Endothelial cell of umbilical vein (primary cell): ENCODE results near the gene ZSCAN5A. TPM values are rescaled to one million over a fixed set of nuclear protein-coding genes. Genes with fewer than 3 reads are reported as not detected.

Experiments used
- BruUV-seq: library from RNA; stranded (reverse); fragments of 400-500 nt; replicated peaks from 2 replicates; lab custom pipeline; 2021; lab: Mats Ljungman, UMichigan
- CTCF ChIA-PET: fragments of 300-600, 350-600 bp; sonication (Branson Sonifier 250); formaldehyde crosslinking; loops from one replicate; lab custom pipeline; 2021; ENCODE audit warnings: antibody characterized with exemption, inconsistent platforms; lab: Charles Lee
- POLR2A ChIA-PET: fragments of 300-600, 350-600 bp; sonication (Branson Sonifier 250); formaldehyde crosslinking; loops from one replicate; lab custom pipeline; 2021; ENCODE audit warnings: antibody characterized with exemption, inconsistent platforms; lab: Charles Lee
- DNase-seq: peaks from one replicate; pipeline ENCODE4 v3.0.0-alpha.2; 2011; ENCODE audit warnings: low read depth, low spot score
- FAIRE-seq: peaks from 2 replicates; lab custom pipeline; 2011; peaks lifted over from hg19 to GRCh38; lab: Jason Lieb, UNC
- H2AFZ ChIP-seq: 2 replicates; pipeline ENCODE4 v1.6.0; 2012; ENCODE audit warnings: low read depth, low read length, control low read depth, inconsistent platforms
- H3K27ac ChIP-seq: 2 replicates; pipeline ENCODE4 v1.5.1; 2011; ENCODE audit warnings: low read depth, mild to moderate bottlenecking, control low read depth, low read length, moderate library complexity; ENCODE audit not compliant: insufficient read depth
- H3K27me3 ChIP-seq, 2 experiments: 2 replicates each; pipeline versions ENCODE4 v1.6.0 to v1.6.1; 2011; ENCODE audit warnings: low read length in 2 of 2, mixed read lengths in 1 of 2; ENCODE audit not compliant: control insufficient read depth in 2 of 2, insufficient read depth in 2 of 2
- H3K36me3 ChIP-seq, 2 experiments: 2 replicates in 1 of 2; 3 replicates in 1 of 2; pipeline ENCODE4 v1.5.1; 2011; ENCODE audit warnings: low read length in 2 of 2, mild to moderate bottlenecking in 1 of 2, moderate library complexity in 1 of 2; ENCODE audit not compliant: control insufficient read depth in 2 of 2, insufficient read depth in 2 of 2; ENCODE audit errors: extremely low read depth in 1 of 2
- H3K4me1 ChIP-seq: 3 replicates; pipeline ENCODE4 v1.5.1; 2011; ENCODE audit warnings: mild to moderate bottlenecking, low read length; ENCODE audit not compliant: control insufficient read depth, insufficient read depth; ENCODE audit errors: extremely low read depth
- H3K4me2 ChIP-seq: 2 replicates; pipeline ENCODE4 v1.6.1; 2011; ENCODE audit warnings: low read length, control low read depth, mixed read lengths; ENCODE audit not compliant: insufficient read depth
- H3K4me3 ChIP-seq, 3 experiments: fragments of 200-600 bp in 1 of 3; sonication (generic), shearing (Covaris generic) in 1 of 3; replicated peaks in 1 of 3; 2 replicates each; pipeline ENCODE4 v1.5.1; 2011 to 2016; ENCODE audit warnings: control low read depth in 3 of 3, low read length in 3 of 3, mild to moderate bottlenecking in 2 of 3, inconsistent platforms in 1 of 3, low read depth in 1 of 3, moderate library complexity in 1 of 3; ENCODE audit not compliant: insufficient read depth in 1 of 3
- H3K79me2 ChIP-seq: 2 replicates; pipeline ENCODE4 v1.6.0; 2012; ENCODE audit warnings: low read length, inconsistent platforms; ENCODE audit not compliant: control insufficient read depth, insufficient read depth
- H3K9ac ChIP-seq: replicated peaks from 2 replicates; pipeline ENCODE3; 2011; ENCODE audit warnings: low read length, control low read depth; ENCODE audit not compliant: insufficient read depth; ENCODE audit errors: extremely low read depth
- H3K9me1 ChIP-seq: replicated peaks from 3 replicates; pipeline ENCODE4 v1.6.0; 2011; ENCODE audit warnings: mild to moderate bottlenecking, low read length; ENCODE audit not compliant: control insufficient read depth, insufficient read depth; ENCODE audit errors: extremely low read depth
- H3K9me3 ChIP-seq: replicated peaks from 2 replicates; pipeline ENCODE4 v1.5.1; 2012; ENCODE audit warnings: low read length, inconsistent platforms; ENCODE audit not compliant: control insufficient read depth, insufficient read depth
- H4K20me1 ChIP-seq: replicated peaks from 2 replicates; pipeline ENCODE3; 2011; ENCODE audit warnings: mild to moderate bottlenecking, low read length; ENCODE audit not compliant: control insufficient read depth, insufficient read depth; ENCODE audit errors: extremely low read depth
- CTCF ChIP-seq, 2 donors: IDR thresholded peaks; 1 replicate in 1 of 2; 2 replicates in 1 of 2; pipeline ENCODE4 v1.5.1; 2011; ENCODE audit warnings: low read length in 2 of 2, mild to moderate bottlenecking in 2 of 2, moderate library complexity in 2 of 2, control low read depth in 1 of 2, inconsistent platforms in 1 of 2, low read depth in 1 of 2; ENCODE audit not compliant: insufficient read depth in 1 of 2; ENCODE audit errors: extremely low read depth in 1 of 2
- FOS ChIP-seq: IDR thresholded peaks from 2 replicates; pipeline ENCODE4 v1.6.1; 2011; ENCODE audit warnings: mild to moderate bottlenecking, low read length, moderate library complexity, borderline replicate concordance; ENCODE audit not compliant: insufficient read depth
- GATA2 ChIP-seq: IDR thresholded peaks from 2 replicates; pipeline ENCODE4 v1.7.0; 2011; ENCODE audit warnings: low read depth, mild to moderate bottlenecking, moderate library complexity, mixed read lengths, low read length; ENCODE audit not compliant: insufficient read length, insufficient read depth
- JUN ChIP-seq: IDR thresholded peaks from 2 replicates; pipeline ENCODE4 v1.6.1; 2011; ENCODE audit warnings: borderline replicate concordance, low read depth; ENCODE audit not compliant: insufficient read length, insufficient read depth
- MAX ChIP-seq: IDR thresholded peaks from 2 replicates; pipeline ENCODE4 v1.6.1; 2011; ENCODE audit not compliant: insufficient read depth, insufficient read length
- MYC ChIP-seq: IDR thresholded peaks from one replicate; pipeline ENCODE4 v1.6.1; 2011; ENCODE audit warnings: mild to moderate bottlenecking, low read depth, low read length
- POLR2AphosphoS5 ChIP-seq: IDR thresholded peaks from 2 replicates; pipeline ENCODE4 v1.6.1; 2012; ENCODE audit warnings: low read depth, mild to moderate bottlenecking, control low read depth, low read length, moderate library complexity; ENCODE audit not compliant: insufficient read depth
- dilution Hi-C: fragments of 300-500 bp; cut with MboI; formaldehyde crosslinking; loops from one replicate; pipeline ENCODE4 v1.15.0; 2019; ENCODE audit warnings: low sequenced_read_pairs; ENCODE audit not compliant: extremely low pct_ligation_motif_present
- intact Hi-C: fragments of 100-400 bp; cut with micrococcal nuclease; formaldehyde crosslinking; loops from one replicate; pipeline ENCODE4 v1.10.0; 2022
- polyA plus RNA-seq, 4 experiments: library from polyadenylated mRNA; depleted of rRNA in 3 of 4; stranded (reverse) in 3 of 4; unstranded in 1 of 4; fragments of >200 nt; gene quantifications; 2 replicates each; pipeline versions ENCODE4 v1.2.1 to v1.2.3, GENCODE V29; 2011 to 2012; ENCODE audit warnings: missing spikeins in 1 of 4
- small RNA-seq: library from RNA; depleted of rRNA; stranded (forward); fragments of <200 nt; gene quantifications from one replicate; pipeline ENCODE3, GENCODE V24; 2012; ENCODE audit warnings: low replicate concordance, low read depth; ENCODE audit not compliant: insufficient read depth, insufficient read length
- total RNA-seq: library from RNA; stranded (reverse); gene quantifications from 2 replicates; pipeline ENCODE4 v1.2.3, GENCODE V29; 2021

Gene ZSCAN5A
- total and polyA plus RNA-seq, 2 donors (not counting 3 experiments of a cell fraction or from before 2014, with no cell fraction given): 5.1 to 12.2 TPM

DNA sequence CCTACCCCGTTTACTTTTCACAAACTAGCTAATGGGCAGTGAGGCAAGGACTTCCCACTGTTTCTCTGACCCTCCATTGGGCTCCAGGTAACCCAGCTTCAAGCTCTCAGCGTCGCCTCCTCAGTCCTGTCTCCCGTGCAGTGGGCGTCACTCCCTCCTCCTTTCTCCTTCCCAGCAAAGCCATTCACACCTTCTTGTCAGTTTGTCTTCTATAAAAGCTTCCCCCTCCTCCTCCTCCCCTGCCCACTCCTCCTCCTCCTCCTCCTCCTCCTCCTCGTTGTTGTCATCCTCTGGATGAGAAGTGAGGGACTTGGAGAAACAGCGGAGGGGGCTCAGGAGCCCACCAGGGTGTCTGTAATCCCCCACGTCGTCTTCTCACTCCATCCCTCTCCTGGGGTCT is 140.6 kb downstream of the ZSCAN5A start:
- no TSS peak for BruUV-seq

More for the DNA sequence above, 140.6 kb downstream of the ZSCAN5A start:
- H3K27ac ChIP-seq: no peak overlapping the region
- H2AFZ ChIP-seq: no peak overlapping the region
- dilution Hi-C loops (no loop called here), intact Hi-C loops (loop anchor here (5.0 kb wide), 2 partner anchors 52 to 78 kb away; partner anchors contain the start of gene ZNF787)
- FAIRE-seq: no peak
- H3K27me3 ChIP-seq: peaks cover 0 to 2% of the 10 kb centered on the region in 2 experiments
- DNase-seq: no peak
- no peak for TF ChIP-seq GATA2
- TF ChIP-seq JUN: no peak
- no peak for TF ChIP-seq CTCF (IDR thresholded peaks at IDR 0.05; ENCODE audit: extremely low read depth in 1 of 2, insufficient read depth in 1 of 2, low read depth in 1 of 2, low read length in 2 of 2)
- TF ChIP-seq FOS: no peak
- no peak for TF ChIP-seq POLR2AphosphoS5
- TF ChIP-seq MAX: no peak
- TF ChIP-seq MYC: no peak
- H4K20me1 ChIP-seq: no peaks in the 10 kb centered on the region
- H3K9me3 ChIP-seq: no peaks in the 10 kb centered on the region
- H3K9me1 ChIP-seq: no peaks in the 10 kb centered on the region
- POLR2A ChIA-PET: no interaction called here
- H3K4me3 ChIP-seq: no peak overlapping the region
- no peaks in the 10 kb centered on the region for H3K36me3 ChIP-seq
- CTCF ChIA-PET: interaction anchor here (0.7 to 13.9 kb wide), 5 partner anchors 48 to 159 kb away, joined by 3 to 328 read pairs (median 17); no protein-coding TSS in a partner anchor
- H3K79me2 ChIP-seq: no peaks in the 10 kb centered on the region
- no peaks in the 10 kb centered on the region for H3K4me1 ChIP-seq
- no peak overlapping the region for H3K4me2 ChIP-seq
- H3K9ac ChIP-seq: no peak overlapping the region

Small RNAs within 50 kb of the gene (small RNA-seq; reads per million reads assigned to genes)
- gene RF00019: not detected

Other genes with a start within 250 kb of the ZSCAN5A start
- gene ZNF787, start 193.5 kb downstream of the ZSCAN5A start, total RNA-seq: 31.8 and 32.7 TPM in 2 replicates
- gene ZNF787, start 193.5 kb downstream of the ZSCAN5A start, polyA plus RNA-seq: 11.6 and 16.4 TPM in 2 replicates
- 37.1 and 37.2 TPM in 2 replicates for gene ZNF444, start 173.6 kb downstream of the ZSCAN5A start, total RNA-seq
- gene ZNF444, start 173.6 kb downstream of the ZSCAN5A start, polyA plus RNA-seq: 41.7 and 45.6 TPM in 2 replicates
- not detected in 2 replicates for gene GALP, start 138.8 kb downstream of the ZSCAN5A start, total RNA-seq
- not detected in 2 replicates for gene GALP, start 138.8 kb downstream of the ZSCAN5A start, polyA plus RNA-seq
- not detected in 2 replicates for gene ZSCAN5B, start 117.1 kb downstream of the ZSCAN5A start, total RNA-seq
- gene ZSCAN5B, start 117.1 kb downstream of the ZSCAN5A start, polyA plus RNA-seq: 0.07 TPM in 1 of 2 replicates, not detected in the other
- not detected in 2 replicates for gene ZSCAN5C, start 112.6 kb downstream of the ZSCAN5A start, total RNA-seq
- not detected in 2 replicates for gene ZSCAN5C, start 112.6 kb downstream of the ZSCAN5A start, polyA plus RNA-seq
- 0.65 TPM in 1 of 2 replicates, not detected in the other for gene EDDM13, start 42.1 kb downstream of the ZSCAN5A start, total RNA-seq
- 0.51 and 1.2 TPM in 2 replicates for gene EDDM13, start 42.1 kb downstream of the ZSCAN5A start, polyA plus RNA-seq
- gene ZNF582, start 78.7 kb upstream of the ZSCAN5A start, total RNA-seq: 2.2 and 2.9 TPM in 2 replicates
- 2.2 and 2.5 TPM in 2 replicates for gene ZNF582, start 78.7 kb upstream of the ZSCAN5A start, polyA plus RNA-seq
- gene ZNF583, start 89.5 kb upstream of the ZSCAN5A start, total RNA-seq: 2.4 and 4.8 TPM in 2 replicates
- 0.99 TPM in 2 replicates for gene ZNF583, start 89.5 kb upstream of the ZSCAN5A start, polyA plus RNA-seq
- gene ZNF667, start 162.5 kb upstream of the ZSCAN5A start, total RNA-seq: 1.3 and 1.6 TPM in 2 replicates
- gene ZNF667, start 162.5 kb upstream of the ZSCAN5A start, polyA plus RNA-seq: 0.29 and 0.35 TPM in 2 replicates
- 2.0 and 3.1 TPM in 2 replicates for gene ZNF471, start 193.0 kb upstream of the ZSCAN5A start, total RNA-seq
- gene ZNF471, start 193.0 kb upstream of the ZSCAN5A start, polyA plus RNA-seq: 0.70 and 0.92 TPM in 2 replicates
- gene ZFP28, start 224.1 kb upstream of the ZSCAN5A start, total RNA-seq: 5.4 and 7.5 TPM in 2 replicates
- 1.8 TPM in 2 replicates for gene ZFP28, start 224.1 kb upstream of the ZSCAN5A start, polyA plus RNA-seq